Stimulated activated CD4-positive, alpha-beta T cell treated with anti-CD3 and anti-CD28 coated beads, Interleukin-12 subunit alpha, Interleukin-12 subunit beta, amount 100 ng/mL, for 4 hours (primary cell): ENCODE data around the gene HDLBP.
"Not testable (repeated sequence)": the region's sequence is repeated elsewhere in the genome, so short reads cannot be mapped to it uniquely, and the experiment has no call there.

ENCODE experiments used
- DNase-seq: peaks from one replicate; pipeline ENCODE4 v3.0.0-alpha.2; 2020

Gene HDLBP

DNA sequence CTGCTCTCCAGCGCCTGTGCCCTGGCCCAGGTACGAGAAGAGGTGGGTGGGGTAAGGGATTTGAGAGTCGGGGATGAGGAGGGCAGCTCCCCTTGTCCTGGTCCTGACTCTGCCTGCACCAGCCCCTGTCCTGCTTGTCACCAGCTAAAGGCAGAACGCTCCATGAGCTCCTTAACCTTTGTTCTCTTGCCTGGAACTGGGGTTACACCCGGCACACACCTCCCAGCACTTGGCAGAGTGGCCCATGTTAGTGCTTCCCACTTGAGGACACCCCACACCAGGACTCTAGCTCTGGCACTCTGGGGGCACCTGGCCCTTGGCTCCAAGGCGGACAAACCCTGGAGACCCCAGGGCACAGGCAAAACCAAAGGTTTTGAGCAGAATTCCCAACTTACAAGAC lies 107.8 kb downstream of the HDLBP start:
- no peak for DNase-seq

GRCh38 chr2:241207151-241207550 lies 108.3 kb downstream of the HDLBP start:
- no peak for DNase-seq

GRCh38 chr2:241205086-241205485 lies 110.4 kb downstream of the HDLBP start:
- no peak for DNase-seq

DNA sequence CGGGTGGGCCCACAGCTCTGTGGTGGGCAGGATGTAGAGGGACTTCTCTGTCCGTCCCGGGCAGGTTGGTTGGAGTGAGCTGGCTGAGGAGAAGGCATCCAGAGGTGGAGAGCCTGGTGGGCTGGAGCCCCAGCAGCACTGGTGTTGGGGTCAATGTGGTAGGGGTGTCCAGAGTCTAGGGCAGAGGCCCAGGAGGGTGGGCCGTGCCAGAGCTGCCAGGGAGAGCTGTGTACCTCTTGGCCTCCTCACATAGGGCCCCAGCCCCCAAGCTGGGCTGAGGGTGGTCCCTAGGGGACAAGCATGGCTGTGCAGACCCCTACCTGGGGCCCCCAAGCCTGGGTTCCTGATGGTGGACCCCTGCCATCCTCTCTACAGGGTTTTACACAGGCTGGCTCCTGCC lies 111.0 kb downstream of the HDLBP start:
- no peak for DNase-seq

- DNase-seq: no peak
Observed at GRCh38 chr2:241204010-241204384, 111.5 kb downstream of the HDLBP start.

GRCh38 chr2:241203218-241204009 lies 112.1 kb downstream of the HDLBP start:
- DNase-seq: no peak

DNA sequence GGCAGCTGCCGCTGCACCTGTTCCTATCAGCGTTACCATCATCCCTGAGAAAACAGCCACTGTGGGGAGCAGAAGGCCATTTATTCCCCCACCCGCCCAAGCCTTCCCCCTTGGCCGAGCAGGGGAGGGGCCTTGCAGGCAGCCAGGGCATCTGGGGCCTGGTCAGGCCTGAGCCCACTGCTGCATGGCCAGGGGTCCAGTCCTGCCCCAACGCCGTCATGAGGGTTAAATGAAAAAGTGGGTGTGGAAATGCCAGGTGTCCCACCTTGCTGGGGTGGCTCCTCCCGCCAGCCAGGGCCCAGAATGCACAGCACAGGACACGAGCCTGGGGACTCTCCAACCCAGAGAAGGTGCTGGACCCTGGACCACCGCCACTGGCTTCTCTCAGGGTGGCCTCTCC lies 112.8 kb downstream of the HDLBP start:
- no peak for DNase-seq

DNA sequence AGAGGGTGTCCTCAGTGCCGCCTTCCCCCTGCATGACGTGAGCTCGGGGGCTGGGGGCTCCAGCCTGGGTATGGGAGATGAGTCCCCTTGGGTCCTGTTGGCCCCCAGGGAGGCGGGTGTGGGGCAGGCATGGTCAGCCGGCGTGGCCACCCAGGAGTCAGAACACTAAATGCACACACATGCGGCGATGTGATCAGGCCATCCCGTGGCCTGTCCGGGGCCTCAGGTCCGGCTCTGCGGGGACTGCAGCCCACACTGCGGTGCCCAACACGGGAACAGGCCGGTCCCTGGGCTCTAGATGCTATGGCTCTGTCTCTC lies 113.2 kb downstream of the HDLBP start:
- no peak for DNase-seq

GRCh38 chr2:241201445-241202267 lies 113.8 kb downstream of the HDLBP start:
- DNase-seq: no peak

- DNase-seq: no peak
Observed at GRCh38 chr2:241200822-241201395, 114.6 kb downstream of the HDLBP start.

DNA sequence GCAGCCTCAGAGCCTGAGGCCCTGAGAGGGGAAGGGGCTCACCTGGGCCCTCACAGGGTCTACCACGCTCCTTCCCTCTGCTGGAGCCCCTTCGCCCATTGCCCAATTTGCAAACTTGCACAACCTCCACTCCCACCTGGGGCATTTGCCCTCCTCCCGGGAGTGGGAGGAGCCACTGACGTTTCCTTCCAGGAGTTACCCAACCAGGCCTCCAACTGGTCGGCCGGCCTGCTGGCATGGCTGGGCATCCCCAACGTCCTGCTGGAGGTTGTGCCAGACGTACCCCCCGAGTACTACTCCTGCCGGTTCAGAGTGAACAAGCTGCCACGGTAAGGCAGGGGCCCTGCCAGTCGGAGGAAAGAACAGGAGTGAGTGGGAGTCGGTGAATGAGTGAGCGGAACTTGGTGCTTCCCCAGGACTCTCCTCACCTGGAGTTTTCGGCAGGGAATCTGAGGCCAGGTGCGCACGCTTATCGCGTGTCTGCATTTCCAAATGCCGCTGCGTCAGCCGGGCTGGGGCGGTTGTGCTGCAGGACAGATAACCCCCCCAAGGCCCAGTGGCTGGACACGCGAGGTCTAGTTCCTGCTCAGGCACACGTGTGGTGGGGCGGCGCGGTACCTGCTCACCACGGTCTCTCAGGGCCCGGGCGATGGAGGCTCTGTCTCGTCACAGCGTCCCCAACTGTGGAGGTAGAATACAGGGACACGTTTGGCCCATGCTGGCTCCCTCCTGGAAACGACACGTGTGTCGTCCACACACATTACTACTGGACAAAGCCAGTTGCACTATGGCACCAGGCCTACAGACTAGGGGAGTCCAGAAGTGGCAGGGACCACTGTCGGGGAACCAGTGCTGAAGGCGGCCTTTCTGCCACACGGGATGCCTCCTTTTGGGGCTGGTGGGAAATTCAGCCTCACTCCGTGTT lies 115.3 kb downstream of the HDLBP start:
- DNase-seq: no peak

- DNase-seq: no peak
Observed at GRCh38 chr2:241199286-241199685, 116.2 kb downstream of the HDLBP start.

- DNase-seq: no peak
Observed at GRCh38 chr2:241198381-241199279, 116.8 kb downstream of the HDLBP start.

DNA sequence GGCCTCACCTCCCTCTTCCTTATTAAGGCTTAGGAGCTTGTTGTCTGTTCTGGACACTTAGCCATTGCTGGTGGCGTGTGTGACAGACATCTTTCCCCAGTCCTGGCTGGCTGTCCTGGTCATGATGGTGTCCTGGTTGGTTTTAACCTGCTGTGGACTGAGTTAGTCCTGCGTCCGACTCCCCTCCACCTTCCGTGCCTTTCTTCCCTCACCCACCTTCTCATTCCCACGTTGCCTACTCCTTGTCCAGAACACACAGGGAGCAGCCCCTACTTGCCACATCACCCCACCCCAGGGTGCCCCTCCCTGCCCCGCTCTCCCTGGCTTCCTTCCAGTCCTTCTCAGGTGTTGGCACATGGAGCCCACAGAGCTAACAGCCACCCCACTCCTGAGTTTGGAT lies 117.5 kb downstream of the HDLBP start:
- DNase-seq: no peak

DNA sequence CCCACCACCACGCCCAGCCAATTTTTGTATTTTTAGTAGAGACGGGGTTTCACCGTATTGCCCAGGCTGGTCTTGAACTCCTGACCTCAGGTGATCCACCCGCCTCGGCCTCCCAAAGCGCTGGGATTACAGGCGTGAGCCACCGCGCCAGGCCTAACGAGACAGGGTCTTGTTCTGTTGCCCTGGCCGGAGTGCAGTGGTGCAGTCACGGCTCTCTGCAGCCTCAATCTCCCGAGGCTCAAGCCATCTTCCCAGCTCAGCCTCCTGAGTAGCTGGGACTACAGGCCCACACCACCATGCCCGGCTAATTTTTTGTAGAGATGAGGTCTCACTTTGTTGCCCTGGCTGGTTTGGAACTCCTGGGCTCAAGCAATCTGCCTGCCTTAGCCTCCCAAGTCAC lies 118.2 kb downstream of the HDLBP start:
- not testable (repeated sequence) for DNase-seq

DNA sequence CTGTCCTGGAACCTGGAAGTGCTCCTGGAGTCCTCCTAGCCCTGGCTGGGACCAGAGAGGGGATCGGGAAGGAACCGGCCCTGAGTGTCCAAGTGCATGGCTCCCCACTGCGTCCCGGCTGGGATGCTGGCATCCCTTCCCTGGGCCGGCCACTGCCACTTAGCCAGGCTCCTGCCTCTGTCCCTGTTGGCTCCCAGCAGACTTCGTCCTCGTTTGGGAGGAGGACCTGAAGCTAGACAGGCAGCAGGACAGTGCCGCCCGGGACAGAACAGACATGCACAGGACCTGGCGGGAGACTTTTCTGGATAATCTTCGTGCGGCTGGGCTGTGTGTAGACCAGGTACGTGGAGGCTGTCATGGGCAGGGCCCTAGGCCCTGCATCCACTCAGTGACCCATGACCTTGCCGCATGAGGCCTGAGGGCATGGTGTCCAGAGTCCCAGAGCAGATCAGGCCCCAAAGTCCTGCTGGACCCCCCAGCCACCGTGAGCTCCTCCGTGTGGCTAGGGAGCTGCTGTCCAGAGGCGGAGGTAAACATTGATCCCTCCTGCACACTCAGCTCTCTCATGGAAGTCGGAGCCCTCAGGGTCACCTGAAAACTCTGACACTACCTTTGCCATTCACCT lies 119.9 kb downstream of the HDLBP start:
- no peak for DNase-seq

DNA sequence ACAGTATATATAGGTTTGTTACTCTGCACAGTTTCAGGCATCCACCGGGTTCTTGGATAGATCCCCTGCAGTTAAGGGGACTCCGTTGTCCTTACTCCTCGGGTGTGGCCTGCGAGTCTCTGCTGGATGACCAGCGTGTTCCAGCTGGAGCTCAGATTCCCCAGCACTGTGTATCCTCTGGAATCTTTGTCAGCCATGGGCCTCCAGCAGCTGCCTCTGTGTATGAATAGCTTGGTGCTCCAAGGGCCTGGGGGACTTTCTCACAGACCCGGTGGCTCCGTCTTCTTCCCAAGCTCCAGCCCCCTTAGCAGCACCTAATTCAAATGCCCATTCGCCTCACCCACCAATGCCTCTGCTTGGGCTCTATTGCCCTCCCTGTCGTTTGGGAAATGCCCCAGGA lies 120.7 kb downstream of the HDLBP start:
- no peak for DNase-seq

GRCh38 chr2:241193271-241193670 lies 122.2 kb downstream of the HDLBP start:
- DNase-seq: no peak

- DNase-seq: no peak
Observed at GRCh38 chr2:241191081-241191480, 124.4 kb downstream of the HDLBP start.

DNA sequence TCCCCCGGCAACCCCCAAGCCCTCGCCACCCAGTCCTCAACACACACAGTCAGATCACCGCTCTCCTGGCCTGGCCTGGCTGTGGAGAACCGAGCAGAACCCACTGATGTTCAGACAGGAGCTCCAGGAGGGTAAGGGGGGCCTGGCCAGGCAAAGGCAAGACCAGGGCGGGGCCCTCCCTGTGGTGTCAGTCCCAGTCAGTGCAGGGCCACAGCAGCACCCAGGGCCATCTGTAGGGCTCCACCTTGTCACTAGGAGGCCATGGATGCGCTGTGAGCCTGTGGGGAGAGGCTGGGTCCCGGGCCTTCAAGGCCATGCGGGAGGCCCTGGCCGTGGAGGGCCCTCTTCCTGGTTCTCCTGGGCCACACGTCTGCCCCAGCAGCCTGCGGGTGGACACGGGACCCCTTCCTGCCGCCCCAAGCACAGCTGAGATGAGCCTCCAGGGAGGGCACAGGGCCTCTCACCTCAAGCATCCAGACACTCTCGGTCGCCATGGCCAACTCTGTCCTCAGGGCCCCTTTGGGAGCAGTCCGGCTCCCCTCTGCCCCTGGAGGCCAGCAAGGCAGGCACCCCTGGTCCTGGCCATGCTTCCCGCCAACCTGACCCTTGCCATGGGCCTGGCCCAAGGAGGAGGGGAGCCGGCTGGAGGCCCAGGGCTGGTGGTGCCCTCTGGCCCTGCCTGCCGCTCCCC lies 125.0 kb downstream of the HDLBP start:
- DNase-seq: no peak

GRCh38 chr2:241189856-241190201 lies 125.6 kb downstream of the HDLBP start:
- DNase-seq: no peak
